ENCODE measurements around the gene NXNL2. TPM values are rescaled to one million over a fixed set of nuclear protein-coding genes. Genes with fewer than 3 reads are reported as not detected.

Gene NXNL2
- total RNA-seq, 1 experiment from 2014 or later, result 0.86 TPM

- ATAC-seq (no peak), DNase-seq (ENCODE audit: low read depth, low spot score) (no peak)
- H3K27ac ChIP-seq (ENCODE audit: low read depth, low read length), result no peak overlapping the region
- intact Hi-C loops (cut with micrococcal nuclease), result loop anchor here (10.0 kb wide), 1 partner anchor 77 kb away; no protein-coding TSS in a partner anchor
- no peak for TF ChIP-seq ELF1 (IDR thresholded peaks at IDR 0.05; ENCODE audit: borderline replicate concordance, low read depth)
- TF ChIP-seq EZH2 (IDR thresholded peaks at IDR 0.05), result no peak
- TF ChIP-seq SP1 (IDR thresholded peaks at IDR 0.05; ENCODE audit: low read depth), result no peak
- TF ChIP-seq POLR2AphosphoS5 (IDR thresholded peaks at IDR 0.05; ENCODE audit: low read depth, low read length), result no peak
- no peak for TF ChIP-seq CTCF (IDR thresholded peaks at IDR 0.05 in 2 of 3, conservative IDR thresholded peaks at IDR 0.05 in 1 of 3; ENCODE audit: borderline replicate concordance in 1 of 3, insufficient read depth in 1 of 3, low read depth in 2 of 3, low read length in 2 of 3)
- TF ChIP-seq ZNF274 (IDR thresholded peaks at IDR 0.05; ENCODE audit: low read depth, low read length), result no peak
- TF ChIP-seq EZH2phosphoT487 (IDR thresholded peaks at IDR 0.05; ENCODE audit: borderline replicate concordance), result no peak
- no peak for TF ChIP-seq ZBTB33 (IDR thresholded peaks at IDR 0.05; ENCODE audit: extremely low read depth, insufficient replicate concordance, low read length)
- no peak for TF ChIP-seq MAX (IDR thresholded peaks at IDR 0.05)
- no peak for TF ChIP-seq REST (IDR thresholded peaks at IDR 0.05; ENCODE audit: low read depth)
- TF ChIP-seq ZFX (IDR thresholded peaks at IDR 0.05), result no peak
- TF ChIP-seq YY1 (IDR thresholded peaks at IDR 0.05; ENCODE audit: extremely low read depth, insufficient replicate concordance, low read depth, low read length), result no peak
- no peak for TF ChIP-seq SIN3A (IDR thresholded peaks at IDR 0.05; ENCODE audit: low read depth)
- no peak for TF ChIP-seq EGR1 (IDR thresholded peaks at IDR 0.05; ENCODE audit: low read depth)
- TF ChIP-seq POLR2A (IDR thresholded peaks at IDR 0.05; ENCODE audit: borderline replicate concordance, extremely low read depth, insufficient read depth, insufficient read length), result no peak
- no peak for TF ChIP-seq CEBPB (IDR thresholded peaks at IDR 0.05; ENCODE audit: low read depth)
- no peak for TF ChIP-seq FOSL1 (IDR thresholded peaks at IDR 0.05; ENCODE audit: low read depth)
- TF ChIP-seq JUND (IDR thresholded peaks at IDR 0.05), result no peak
- no peak for TF ChIP-seq RAD21 (IDR thresholded peaks at IDR 0.05; ENCODE audit: low read depth)
- H3K79me2 ChIP-seq (ENCODE audit: insufficient read depth, low read length), result no peaks in the 10 kb centered on the region
- RAD21 ChIA-PET (ENCODE audit: low non-redundant PET in 1 of 2, low total read pairs in 2 of 2, uncharacterized antibody in 2 of 2, unreplicated experiment in 2 of 2), result no interaction called here
- no peaks in the 10 kb centered on the region for H3K27me3 ChIP-seq (ENCODE audit: insufficient read depth, low read length)
- no peak overlapping the region for H2AFZ ChIP-seq (ENCODE audit: low read depth, low read length, poor library complexity, severe bottlenecking)
- POLR2A ChIA-PET, result no interaction called here
- H3K9ac ChIP-seq (ENCODE audit: low read length), result no peak overlapping the region
- no peak overlapping the region for H3K4me2 ChIP-seq (ENCODE audit: low read length)
- no peaks in the 10 kb centered on the region for H4K20me1 ChIP-seq (ENCODE audit: insufficient read depth)
- no peaks in the 10 kb centered on the region for H3K36me3 ChIP-seq (ENCODE audit: control insufficient read depth in 1 of 2, insufficient read depth in 2 of 2, low read length in 2 of 2)
- no TSS peak for BruUV-seq (replicated peaks)
- no peaks in the 10 kb centered on the region for H3K4me1 ChIP-seq (ENCODE audit: control insufficient read depth in 1 of 2, insufficient read depth in 2 of 2, low read length in 2 of 2)
- no peaks in the 10 kb centered on the region for H3K9me3 ChIP-seq (ENCODE audit: control insufficient read depth in 1 of 2, insufficient read depth in 1 of 2, low read depth in 1 of 2, low read length in 2 of 2)
- CTCF ChIA-PET, result no interaction called here
- H3K9me2 ChIP-seq (ENCODE audit: insufficient read depth), result no peaks in the 10 kb centered on the region
- H3K4me3 ChIP-seq (replicated peaks in 1 of 2; ENCODE audit: low read depth in 1 of 2, low read length in 2 of 2), result no peak overlapping the region
These were observed 36.4 kb downstream of the NXNL2 start for GRCh38 chr9:88571419-88571818.

Data from HCT116 (cell line).